K562 (cell line): ENCODE results near the gene CLSTN1. TPM values are rescaled to one million over a fixed set of nuclear protein-coding genes. Genes with fewer than 3 reads are reported as not detected.

Source experiments
- ATAC-seq: fragments of 200-7000 bp; cut with Tn5 transposase; 3 replicates; pipeline ENCODE4 v1.9.1; 2020; ENCODE audit warnings: moderate library complexity
- BruUV-seq: library from RNA; stranded (reverse); fragments of 400-500 nt; replicated peaks from 2 replicates; lab custom pipeline; 2021; lab: Mats Ljungman, UMichigan
- CTCF ChIA-PET: fragments of 300-600 bp; formaldehyde crosslinking; extraction: SDS; loops from one replicate; lab custom pipeline; 2021; ENCODE audit warnings: low intra/inter-chr PET ratio; lab: Yijun Ruan, JAX
- POLR2A ChIA-PET: fragments of 300-600, 350-650 bp; sonication (Branson Sonifier 250); formaldehyde crosslinking; extraction: SDS; loops from one replicate; lab custom pipeline; 2021; ENCODE audit warnings: antibody characterized with exemption, inconsistent platforms; lab: Yijun Ruan, JAX
- DNase-seq, 4 experiments: peaks; one replicate each; pipeline versions ENCODE4 v3.0.0 to v3.0.0-alpha.2; 2011 to 2018; ENCODE audit warnings: low spot score in 3 of 4, mixed read lengths in 3 of 4; ENCODE audit errors: extremely low read depth in 1 of 4
- FAIRE-seq: peaks from 2 replicates; lab custom pipeline; 2011; peaks lifted over from hg19 to GRCh38; lab: Jason Lieb, UNC
- H2AFZ ChIP-seq: 2 replicates; pipeline ENCODE4 v1.6.0; 2011; ENCODE audit warnings: low read depth, low read length, control low read depth, inconsistent platforms
- H3K27ac ChIP-seq: fragments of 200-600 bp; 3 replicates; pipeline ENCODE4 v1.8.0; 2011; ENCODE audit warnings: low read depth, mild to moderate bottlenecking, control low read depth, inconsistent platforms, low read length, moderate library complexity, mixed read lengths; ENCODE audit errors: extremely low read depth
- H3K27me3 ChIP-seq, 2 experiments: fragments of 300-600 bp in 1 of 2; 2 replicates in 1 of 2; 3 replicates in 1 of 2; pipeline versions ENCODE4 v1.6.0 to v1.8.0; 2011; ENCODE audit warnings: inconsistent platforms in 2 of 2, low read length in 2 of 2, mild to moderate bottlenecking in 1 of 2, mixed read lengths in 1 of 2, moderate library complexity in 1 of 2; ENCODE audit not compliant: control insufficient read depth in 2 of 2, insufficient read depth in 2 of 2
- H3K36me3 ChIP-seq: fragments of 300-600 bp; 3 replicates; pipeline ENCODE4 v1.8.0; 2011; ENCODE audit warnings: mild to moderate bottlenecking, low read length, inconsistent platforms; ENCODE audit not compliant: control insufficient read depth, insufficient read depth
- H3K4me1 ChIP-seq, 2 experiments: fragments of 200-600 bp in 1 of 2; replicated peaks in 1 of 2; 2 replicates in 1 of 2; 3 replicates in 1 of 2; pipeline versions ENCODE4 v1.5.1 to v1.8.0; 2011; ENCODE audit warnings: inconsistent platforms in 2 of 2, low read length in 2 of 2, mild to moderate bottlenecking in 1 of 2, mixed read lengths in 1 of 2, moderate library complexity in 1 of 2; ENCODE audit not compliant: control insufficient read depth in 2 of 2, insufficient read depth in 2 of 2
- H3K4me2 ChIP-seq: 2 replicates; pipeline ENCODE4 v1.6.1; 2011; ENCODE audit warnings: low read length, control low read depth, inconsistent platforms, mixed read lengths; ENCODE audit not compliant: insufficient read depth
- H3K4me3 ChIP-seq: fragments of 200-600 bp; sonication (generic), shearing (Covaris generic); 2 replicates; pipeline ENCODE4 v1.5.1; 2016; ENCODE audit warnings: control low read depth, inconsistent platforms
- H3K79me2 ChIP-seq: fragments of 200-600 bp; 3 replicates; pipeline ENCODE4 v1.8.0; 2011; ENCODE audit warnings: low read length, inconsistent platforms; ENCODE audit not compliant: control insufficient read depth, insufficient read depth
- H3K9ac ChIP-seq, 2 experiments: 2 replicates each; pipeline versions ENCODE4 v1.6.0 to v1.6.1; 2011; ENCODE audit warnings: low read depth in 2 of 2, low read length in 2 of 2, control low read depth in 1 of 2, inconsistent platforms in 1 of 2, mild to moderate bottlenecking in 1 of 2, mixed read lengths in 1 of 2; ENCODE audit not compliant: insufficient read depth in 1 of 2
- H3K9me1 ChIP-seq: one replicate; pipeline ENCODE4 v1.6.0; 2011; ENCODE audit warnings: inconsistent platforms, mild to moderate bottlenecking, low read length, moderate library complexity; ENCODE audit not compliant: control insufficient read depth, insufficient read depth
- H3K9me3 ChIP-seq: replicated peaks from 2 replicates; pipeline ENCODE4 v1.5.1; 2011; ENCODE audit warnings: low read depth, low read length, inconsistent platforms; ENCODE audit not compliant: control insufficient read depth, insufficient read depth
- H4K20me1 ChIP-seq: replicated peaks from 2 replicates; pipeline ENCODE4 v1.6.1; 2011; ENCODE audit warnings: low read length, inconsistent platforms, mixed read lengths; ENCODE audit not compliant: control insufficient read depth, insufficient read depth
- ARID3A ChIP-seq: IDR thresholded peaks from 2 replicates; pipeline ENCODE4 v1.6.1; 2012; ENCODE audit warnings: low read depth, low read length, improper control_type of control experiment, borderline replicate concordance
- ATF6 ChIP-seq: sonication (generic); formaldehyde crosslinking; IDR thresholded peaks from 2 replicates; pipeline ENCODE4 v1.4.0; 2020; ENCODE audit warnings: mild to moderate bottlenecking, missing genetic modification reagents
- C11orf30 ChIP-seq: fragments of 450-650 bp; IDR thresholded peaks from 2 replicates; pipeline ENCODE4 v1.6.1; 2016; ENCODE audit warnings: low read depth, mild to moderate bottlenecking
- CC2D1A ChIP-seq: fragments of 450-650 bp; IDR thresholded peaks from 2 replicates; pipeline ENCODE4 v1.6.1; 2017; ENCODE audit warnings: mild to moderate bottlenecking
- HDAC8 ChIP-seq: fragments of 450-650 bp; IDR thresholded peaks from 2 replicates; pipeline ENCODE4 v1.6.1; 2016; ENCODE audit warnings: mild to moderate bottlenecking, missing genetic modification characterization, moderate library complexity, missing compliant biosample characterization
- MAFF ChIP-seq: IDR thresholded peaks from 2 replicates; pipeline ENCODE4 v1.6.1; 2012; ENCODE audit warnings: low read length, improper control_type of control experiment
- NEUROD1 ChIP-seq: fragments of 150-350 bp; IDR thresholded peaks from 2 replicates; pipeline ENCODE4 v1.6.1; 2014; ENCODE audit warnings: borderline replicate concordance, low read length, low read depth; ENCODE audit not compliant: partially characterized antibody
- NRF1 ChIP-seq, 2 experiments: fragments of 450-650 bp; IDR thresholded peaks in 1 of 2; conservative IDR thresholded peaks in 1 of 2; 2 replicates each; pipeline ENCODE4 v1.6.1; 2014; ENCODE audit warnings: mild to moderate bottlenecking in 2 of 2
- ZNF316 ChIP-seq: fragments of 450-650 bp; IDR thresholded peaks from 2 replicates; pipeline ENCODE4 v1.6.1; 2016
- WGBS: fragments of 100-300 bp; shearing (Covaris generic); methylation state at CpG from one replicate; pipeline ENCODE4 v1.1.6; 2016; ENCODE audit warnings: low coverage, mixed read lengths; ENCODE audit not compliant: insufficient coverage; ENCODE audit errors: missing lambda C conversion rate; 5-methylcytosine and 5-hydroxymethylcytosine counted together
- in situ Hi-C: fragments of 300-500 bp; cut with MboI; formaldehyde crosslinking; loops from 4 replicates; pipeline ENCODE4 v1.15.0; 2018; ENCODE audit warnings: inconsistent platforms, mixed read lengths
- intact Hi-C: fragments of 100-400 bp; cut with micrococcal nuclease; formaldehyde crosslinking; loops from 2 replicates; pipeline ENCODE4 v1.14.2; 2022
- polyA plus RNA-seq, 8 experiments: library from polyadenylated mRNA; depleted of rRNA in 4 of 8; stranded (reverse) in 5 of 8; unstranded in 3 of 8; fragments of >200 nt; fragmentation: Nextera tagmentation in 2 of 8; fragmentation: Illumina TruSeq in 1 of 8; extraction: Ambion mirVana in 2 of 8; extraction: Trizol in 1 of 8; gene quantifications; 2 replicates each; pipeline versions ENCODE4 v1.2.1 to v1.2.3, GENCODE V29; 2011 to 2014; ENCODE audit warnings: inconsistent platforms in 1 of 8, missing spikeins in 1 of 8
- total RNA-seq, 7 experiments: library from RNA; depleted of rRNA in 6 of 7; stranded (reverse); fragments of >200 nt in 6 of 7; fragmentation: Illumina TruSeq in 2 of 7; extraction: Trizol in 2 of 7; gene quantifications; 2 replicates each; pipeline versions ENCODE4 v1.2.1 to v1.2.3, GENCODE V29; 2011 to 2021; ENCODE audit warnings: low replicate concordance in 1 of 7
- TF ChIP-seq, protein P1 (sequence below): fragments of 450-650 bp; formaldehyde crosslinking; conservative IDR thresholded peaks from 2 replicates; pipeline ENCODE4 v1.4.0; 2022; ENCODE audit warnings: mild to moderate bottlenecking, missing genetic modification characterization
- TF ChIP-seq, protein P2 (sequence below): fragments of 250-450 bp; sonication (Bioruptor Pico); IDR thresholded peaks from 2 replicates; pipeline ENCODE4 v1.4.0; 2020; ENCODE audit warnings: mild to moderate bottlenecking, moderate library complexity

CLSTN1 gene
- total and polyA plus RNA-seq, 9 of the 15 experiments (the other 6 are each of a cell fraction or from before 2014, with no cell fraction given), result 1.1 to 32.5 (median 13.3) TPM

GRCh38 chr1:9859281-9860014 lies 35.7 kb upstream of the CLSTN1 start:
- CTCF ChIA-PET, result no interaction called here
- Histone ChIP-seq H4K20me1 (0 out of 2 replicates have a peak, but pooled peaks cover 9% of the 10 kb centered on the region), H3K36me3 (no peaks in the 10 kb centered on the region), H3K79me2 (no peaks in the 10 kb centered on the region), H3K4me1 (peaks cover 0 to 6% of the 10 kb centered on the region in 2 experiments; a peak in 1 of 5 replicates), H3K9ac (no peak overlapping the region), H3K27ac (no peak overlapping the region), H3K4me2 (no peak overlapping the region), H3K4me3 (no peak overlapping the region), H2AFZ (no peak overlapping the region), H3K9me3 (no peaks in the 10 kb centered on the region), H3K9me1 (no peaks in the 10 kb centered on the region), H3K27me3 (no peaks in the 10 kb centered on the region)
- FAIRE-seq (no peak), DNase-seq (no peak), ATAC-seq (no peak)
- BruUV-seq, result no TSS peak
- WGBS, result 58% methylated on average over 5 of the region's 5 CpGs
- intact Hi-C loops (loop anchor here (10.0 kb wide), 1 partner anchor 365 kb away; no protein-coding TSS in a partner anchor), in situ Hi-C loops (no loop called here)
- POLR2A ChIA-PET, result interaction anchor here (1.0 to 1.6 kb wide), 2 partner anchors 10 to 17 kb away, joined by 4 to 5 read pairs; no protein-coding TSS in a partner anchor
- TF ChIP-seq NRF1 (conservative IDR thresholded peaks at IDR 0.05 in 1 of 2, IDR thresholded peaks at IDR 0.05 in 1 of 2) (no peak), NEUROD1 (no peak), ZNF316 (peak; percentile 29; the same call in 1 of the 2 replicates), ARID3A (no peak), C11orf30 (0 out of 2 replicates have a peak, but pooled peaks have one; percentile 8), HDAC8 (tag) (no peak), MAFF (0 out of 2 replicates have a peak, but pooled peaks have one; percentile 9), ATF6 (no peak), CC2D1A (no peak)
- TF ChIP-seq, protein P1, sequence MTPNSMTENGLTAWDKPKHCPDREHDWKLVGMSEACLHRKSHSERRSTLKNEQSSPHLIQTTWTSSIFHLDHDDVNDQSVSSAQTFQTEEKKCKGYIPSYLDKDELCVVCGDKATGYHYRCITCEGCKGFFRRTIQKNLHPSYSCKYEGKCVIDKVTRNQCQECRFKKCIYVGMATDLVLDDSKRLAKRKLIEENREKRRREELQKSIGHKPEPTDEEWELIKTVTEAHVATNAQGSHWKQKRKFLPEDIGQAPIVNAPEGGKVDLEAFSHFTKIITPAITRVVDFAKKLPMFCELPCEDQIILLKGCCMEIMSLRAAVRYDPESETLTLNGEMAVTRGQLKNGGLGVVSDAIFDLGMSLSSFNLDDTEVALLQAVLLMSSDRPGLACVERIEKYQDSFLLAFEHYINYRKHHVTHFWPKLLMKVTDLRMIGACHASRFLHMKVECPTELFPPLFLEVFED (CRISPR knock-in tag), result no peak
- TF ChIP-seq, protein P2, sequence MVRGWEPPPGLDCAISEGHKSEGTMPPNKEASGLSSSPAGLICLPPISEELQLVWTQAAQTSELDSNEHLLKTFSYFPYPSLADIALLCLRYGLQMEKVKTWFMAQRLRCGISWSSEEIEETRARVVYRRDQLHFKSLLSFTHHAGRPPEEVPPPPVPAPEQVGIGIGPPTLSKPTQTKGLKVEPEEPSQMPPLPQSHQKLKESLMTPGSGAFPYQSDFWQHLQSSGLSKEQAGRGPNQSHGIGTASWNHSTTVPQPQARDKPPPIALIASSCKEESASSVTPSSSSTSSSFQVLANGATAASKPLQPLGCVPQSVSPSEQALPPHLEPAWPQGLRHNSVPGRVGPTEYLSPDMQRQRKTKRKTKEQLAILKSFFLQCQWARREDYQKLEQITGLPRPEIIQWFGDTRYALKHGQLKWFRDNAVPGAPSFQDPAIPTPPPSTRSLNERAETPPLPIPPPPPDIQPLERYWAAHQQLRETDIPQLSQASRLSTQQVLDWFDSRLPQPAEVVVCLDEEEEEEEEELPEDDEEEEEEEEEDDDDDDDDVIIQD, result no peak
